Measurements from ENCODE around the gene RBM18. TPM values are rescaled to one million over a fixed set of nuclear protein-coding genes. Genes with fewer than 3 reads are reported as not detected.

The RBM18 gene
- total and polyA plus RNA-seq, 2 of the 4 experiments (the other 2 are of a cell fraction), result 8.4 to 15.6 TPM

- intact Hi-C loops (cut with micrococcal nuclease), result no loop called here
Measured at GRCh38 chr9:122215663-122216062, 49.0 kb downstream of the RBM18 start.

More at GRCh38 chr9:122215663-122216062, 49.0 kb downstream of the RBM18 start:
- peaks cover 92% of the 10 kb centered on the region for H3K27me3 ChIP-seq (ENCODE audit: control insufficient read depth, insufficient read depth, low read length)
- H4K91ac ChIP-seq (ENCODE audit: insufficient read depth, low read depth, low read length), result no peak overlapping the region
- H3K4ac ChIP-seq (ENCODE audit: low read depth, low read length), result no peak overlapping the region
- no peak overlapping the region for H3K4me3 ChIP-seq (ENCODE audit: insufficient read depth, low read depth, low read length)
- peaks cover 6% of the 10 kb centered on the region; the same call in 1 of the 2 replicates for H3K4me1 ChIP-seq (ENCODE audit: control insufficient read depth, insufficient read depth, low read length)
- no peak overlapping the region for H3K18ac ChIP-seq (ENCODE audit: low read depth, low read length)
- no peak overlapping the region for H3K27ac ChIP-seq (ENCODE audit: insufficient read depth, low read length)
- no peaks in the 10 kb centered on the region for H3K79me1 ChIP-seq (ENCODE audit: low read depth in 1 of 2, low read length in 2 of 2)
- no peak for DNase-seq
- H3K9me1 ChIP-seq (ENCODE audit: insufficient read depth, low read length), result no peaks in the 10 kb centered on the region
- no peak overlapping the region for H3K4me2 ChIP-seq (ENCODE audit: low read depth, low read length)
- no peak overlapping the region for H4K5ac ChIP-seq (ENCODE audit: low read depth, low read length)
- no peak overlapping the region for H2AFZ ChIP-seq (replicated peaks; ENCODE audit: low read length, poor library complexity)
- no peaks in the 10 kb centered on the region for H3K36me3 ChIP-seq (ENCODE audit: control insufficient read depth, insufficient read depth, low read length)
- H2BK120ac ChIP-seq (ENCODE audit: low read depth, low read length), result no peak overlapping the region
- no peak overlapping the region for H3K14ac ChIP-seq (replicated peaks; ENCODE audit: low read depth, low read length)
- H2AK9ac ChIP-seq (replicated peaks; ENCODE audit: low read depth, low read length, poor library complexity), result no peak overlapping the region
- TF ChIP-seq BHLHE40 (IDR thresholded peaks at IDR 0.05; ENCODE audit: low read depth, low read length), result no peak
- no peak for TF ChIP-seq RAD21 (IDR thresholded peaks at IDR 0.05; ENCODE audit: low read length)
- no peak for TF ChIP-seq MAZ (IDR thresholded peaks at IDR 0.05; ENCODE audit: borderline replicate concordance, low read depth, low read length)
- no peak for TF ChIP-seq MXI1 (IDR thresholded peaks at IDR 0.05; ENCODE audit: borderline replicate concordance, low read depth, low read length)
- CTCF ChIA-PET, result no interaction called here
- no peak overlapping the region for H3K56ac ChIP-seq (ENCODE audit: extremely low read depth, insufficient read depth, low read length)
- no peak overlapping the region for H2BK20ac ChIP-seq (ENCODE audit: low read depth, low read length)
- in situ Hi-C loops (cut with MboI; ENCODE audit: low sequenced_read_pairs) (no loop called here), dilution Hi-C loops (cut with HindIII; ENCODE audit: low sequenced_read_pairs, unreplicated experiment) (no loop called here)
- BruUV-seq (replicated peaks), result no TSS peak
- H3K9me3 ChIP-seq (ENCODE audit: control insufficient read depth, insufficient read depth, low read length), result peaks cover 14% of the 10 kb centered on the region
- H4K20me1 ChIP-seq (ENCODE audit: insufficient read depth, low read length), result peaks cover 18% of the 10 kb centered on the region
- H4K8ac ChIP-seq (ENCODE audit: low read depth in 2 of 2, low read length in 2 of 2), result no peak overlapping the region
- H2BK15ac ChIP-seq (ENCODE audit: low read depth, low read length), result no peak overlapping the region
- no peak overlapping the region for H3K9ac ChIP-seq (ENCODE audit: low read depth, low read length)
- POLR2A ChIA-PET (ENCODE audit: unreplicated experiment), result no interaction called here
- H2AK5ac ChIP-seq (ENCODE audit: low read depth, low read length), result no peak overlapping the region
- H3K23ac ChIP-seq (ENCODE audit: low read depth, low read length), result no peak overlapping the region
- no CpG with 5 or more reads among the region's 1 CpG for WGBS, 2 experiments (ENCODE audit: extremely low coverage in 2 of 2, insufficient read length in 1 of 2)
- no peak overlapping the region for H2BK5ac ChIP-seq (ENCODE audit: low read depth, low read length, poor library complexity, severe bottlenecking)
- ATAC-seq (ENCODE audit: low read depth), result no peak

Measured in IMR-90 (cell line).